Mucosa of descending colon (tissue), 3 donors: ENCODE measurements around the gene DLGAP4. TPM values are rescaled to one million over a fixed set of nuclear protein-coding genes. Genes with fewer than 3 reads are reported as not detected.

Experiments
- ATAC-seq: fragments of 200-7000 bp; cut with Tn5 transposase; one replicate; pipeline ENCODE4 v1.9.1; 2020; ENCODE audit warnings: mild to moderate bottlenecking, moderate library complexity
- DNase-seq, 3 donors: peaks; one replicate each; pipeline ENCODE4 v3.0.0-alpha.2; 2020
- H3K36me3 ChIP-seq: fragments of 200-600 bp; one replicate; pipeline ENCODE4 v1.8.0; 2021; ENCODE audit warnings: low read depth, mild to moderate bottlenecking
- H3K4me1 ChIP-seq: fragments of 200-600 bp; one replicate; pipeline ENCODE4 v1.8.0; 2021; ENCODE audit warnings: low read depth, mild to moderate bottlenecking
- H3K4me3 ChIP-seq: fragments of 200-600 bp; one replicate; pipeline ENCODE4 v1.8.0; 2021; ENCODE audit warnings: mild to moderate bottlenecking
- H3K9me3 ChIP-seq: fragments of 200-600 bp; one replicate; pipeline ENCODE4 v1.8.0; 2021; ENCODE audit warnings: mild to moderate bottlenecking
- intact Hi-C, 2 donors: fragments of 100-400 bp; cut with DNase I in 1 of 2; cut with micrococcal nuclease in 1 of 2; formaldehyde crosslinking; loops; one replicate each; pipeline versions ENCODE4 v1.11.0 to v1.11.1; 2022; cut with DNase I, micrococcal nuclease
- total RNA-seq, 3 donors: library from RNA; stranded (reverse); fragmentation: NEBNext Ultra II Directional in 2 of 3; extraction: Animal tissue kit (Norgen Biotek cat#: 25700) in 2 of 3; gene quantifications; one replicate each; pipeline versions ENCODE4 v1.2.1 to v1.2.4, GENCODE V29; 2021 to 2023
- TF ChIP-seq, protein P1 (sequence below): fragments of 200-600 bp; IDR thresholded peaks from one replicate; pipeline ENCODE4 v1.8.0; 2022; ENCODE audit warnings: antibody characterized with exemption, mild to moderate bottlenecking
- donor health status: DM: no; HTN: no; CAD: no; lungs with moderate emphysema.
- donor health status: DM: no; HTN: no; CAD: no.
- donor health status: DM: no; HTN: yes; CAD: no.

Gene DLGAP4
- total RNA-seq, 3 donors from 2014 or later: 40.0 to 66.3 (median 43.5) TPM

DNA sequence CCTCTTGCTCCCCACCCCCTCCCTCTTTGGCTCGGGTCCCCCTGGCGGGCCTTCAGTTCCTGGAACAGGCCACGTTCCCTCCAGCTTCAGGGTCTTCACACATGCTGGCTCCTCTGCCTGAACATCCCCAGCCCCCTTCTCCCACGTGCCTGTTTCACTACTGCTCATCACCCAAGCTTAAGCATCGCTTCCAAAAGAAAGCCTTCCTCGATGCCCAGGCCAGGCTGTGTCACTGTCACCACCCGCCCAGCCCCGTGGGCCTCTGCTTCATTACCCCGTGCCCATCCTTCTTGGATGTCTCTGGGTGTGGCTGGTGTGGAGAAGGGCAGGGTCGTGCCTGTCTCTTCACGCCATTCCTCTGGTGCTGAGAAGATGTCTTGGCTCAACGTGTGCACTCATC, 2.8 kb downstream of the DLGAP4 start:
- H3K4me1 ChIP-seq: peaks cover 5% of the 10 kb centered on the region
- TF ChIP-seq, protein P1, sequence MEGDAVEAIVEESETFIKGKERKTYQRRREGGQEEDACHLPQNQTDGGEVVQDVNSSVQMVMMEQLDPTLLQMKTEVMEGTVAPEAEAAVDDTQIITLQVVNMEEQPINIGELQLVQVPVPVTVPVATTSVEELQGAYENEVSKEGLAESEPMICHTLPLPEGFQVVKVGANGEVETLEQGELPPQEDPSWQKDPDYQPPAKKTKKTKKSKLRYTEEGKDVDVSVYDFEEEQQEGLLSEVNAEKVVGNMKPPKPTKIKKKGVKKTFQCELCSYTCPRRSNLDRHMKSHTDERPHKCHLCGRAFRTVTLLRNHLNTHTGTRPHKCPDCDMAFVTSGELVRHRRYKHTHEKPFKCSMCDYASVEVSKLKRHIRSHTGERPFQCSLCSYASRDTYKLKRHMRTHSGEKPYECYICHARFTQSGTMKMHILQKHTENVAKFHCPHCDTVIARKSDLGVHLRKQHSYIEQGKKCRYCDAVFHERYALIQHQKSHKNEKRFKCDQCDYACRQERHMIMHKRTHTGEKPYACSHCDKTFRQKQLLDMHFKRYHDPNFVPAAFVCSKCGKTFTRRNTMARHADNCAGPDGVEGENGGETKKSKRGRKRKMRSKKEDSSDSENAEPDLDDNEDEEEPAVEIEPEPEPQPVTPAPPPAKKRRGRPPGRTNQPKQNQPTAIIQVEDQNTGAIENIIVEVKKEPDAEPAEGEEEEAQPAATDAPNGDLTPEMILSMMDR: no peak
- intact Hi-C loops: no loop called here
- H3K4me3 ChIP-seq: no peak overlapping the region
- ATAC-seq: no peak
- H3K9me3 ChIP-seq: no peaks in the 10 kb centered on the region
- DNase-seq: no peak
- no peaks in the 10 kb centered on the region for H3K36me3 ChIP-seq

DNA sequence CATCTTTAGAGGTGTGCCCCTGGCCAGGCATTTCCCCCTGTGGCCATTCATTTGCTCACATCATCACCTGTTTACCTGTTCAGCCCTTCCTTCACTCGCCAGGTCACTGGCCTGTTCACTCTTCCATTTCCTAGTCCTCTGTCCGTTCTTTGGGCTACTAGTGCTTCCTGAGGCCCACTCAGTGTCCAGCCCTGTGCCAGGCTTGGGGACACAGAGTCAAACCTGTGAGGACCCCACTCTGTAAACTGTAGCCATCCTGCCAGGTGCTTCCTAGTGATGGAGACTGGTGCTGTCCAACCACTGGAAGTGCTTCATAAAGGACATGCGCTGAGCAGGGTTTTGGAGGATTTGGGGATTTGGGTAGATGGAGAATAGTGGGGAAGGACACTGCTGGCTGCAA, 3.5 kb downstream of the DLGAP4 start:
- DNase-seq: no peak
- no peak for ATAC-seq

DNA sequence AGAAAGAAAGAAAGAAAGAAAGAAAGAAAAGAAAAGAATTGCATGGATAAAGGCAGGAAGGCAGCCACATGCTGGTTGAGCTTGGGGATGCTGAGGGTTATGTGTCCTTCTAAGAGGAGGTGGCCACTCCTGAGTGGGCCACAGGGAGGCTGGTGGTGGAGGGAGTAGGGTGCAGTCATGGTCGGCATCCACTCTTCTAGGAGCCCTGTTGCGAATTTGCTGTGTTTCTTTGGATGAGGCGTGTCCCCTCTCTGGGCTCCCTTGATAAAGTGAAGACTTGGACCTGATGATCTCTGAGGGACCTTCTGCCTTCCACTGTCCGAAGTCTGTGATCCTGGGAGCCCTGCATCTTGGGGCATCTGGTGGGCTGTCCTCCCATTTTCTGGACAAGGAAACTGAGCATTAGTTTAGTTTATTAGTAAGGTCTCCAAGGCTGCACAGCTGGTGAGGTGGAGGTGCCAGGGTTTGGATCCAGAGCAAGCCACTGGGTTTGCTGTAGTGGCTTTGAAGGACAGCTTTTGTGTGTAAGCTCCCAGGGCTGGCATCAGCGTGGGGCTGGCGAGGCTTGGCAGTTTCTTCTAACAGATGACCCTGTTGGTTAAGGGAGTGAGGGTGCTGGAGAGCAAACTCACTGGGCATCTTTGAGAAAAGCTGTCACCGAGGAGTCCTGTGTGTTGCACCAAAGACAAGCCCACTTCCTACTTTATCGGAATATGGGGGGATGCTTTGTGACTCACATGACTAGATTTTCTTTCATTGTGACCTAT, 4.3 kb downstream of the DLGAP4 start:
- no peak for DNase-seq
- intact Hi-C loops: no loop called here
- TF ChIP-seq, protein P1: no peak

More for the DNA sequence above, 3.5 kb downstream of the DLGAP4 start:
- H3K9me3 ChIP-seq: no peaks in the 10 kb centered on the region
- H3K36me3 ChIP-seq: no peaks in the 10 kb centered on the region
- TF ChIP-seq, protein P1: no peak
- H3K4me3 ChIP-seq: no peak overlapping the region
- peaks cover 5% of the 10 kb centered on the region for H3K4me1 ChIP-seq
- intact Hi-C loops: no loop called here

DNA sequence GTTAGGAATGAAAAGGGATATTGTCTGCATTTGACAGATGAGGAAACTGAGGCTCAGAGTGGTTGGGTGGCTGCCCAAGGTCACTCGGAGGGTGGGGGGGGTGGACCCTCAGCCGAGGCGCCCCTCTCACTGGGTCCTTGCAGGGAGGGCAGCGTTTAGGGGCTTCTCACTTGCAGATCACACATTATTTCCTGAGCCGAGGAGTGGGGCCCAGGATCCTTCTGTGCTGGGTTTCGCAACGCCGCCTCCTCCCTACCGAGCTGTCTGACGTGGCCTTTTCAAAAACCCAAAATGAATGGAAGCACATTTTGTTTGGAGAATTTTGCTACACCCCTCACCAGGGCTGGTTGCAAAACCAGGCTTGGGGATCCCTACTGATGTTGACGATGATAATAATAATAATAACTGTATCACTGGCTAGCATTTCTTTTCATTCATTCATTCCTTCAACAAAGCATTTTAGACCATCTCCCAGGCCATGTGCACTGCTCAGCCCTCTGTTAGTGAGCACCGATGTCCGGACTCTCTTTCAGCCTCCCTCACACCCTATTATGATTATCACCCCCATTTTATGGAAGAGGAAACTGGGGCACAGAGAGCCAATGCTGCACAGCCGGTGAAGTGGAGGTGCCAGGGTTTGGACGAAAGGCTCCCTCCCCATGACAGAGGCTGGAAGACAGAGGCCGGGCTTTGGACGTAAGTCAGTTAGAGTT, 5.2 kb downstream of the DLGAP4 start:
- TF ChIP-seq, protein P1: no peak
- ATAC-seq: no peak
- Histone ChIP-seq H3K9me3 (no peaks in the 10 kb centered on the region), H3K4me1 (peaks cover 5% of the 10 kb centered on the region), H3K36me3 (no peaks in the 10 kb centered on the region), H3K4me3 (no peak overlapping the region)
- no peak for DNase-seq
- intact Hi-C loops: no loop called here

More for the DNA sequence above, 4.3 kb downstream of the DLGAP4 start:
- ATAC-seq: no peak
- peaks cover 5% of the 10 kb centered on the region for H3K4me1 ChIP-seq
- H3K4me3 ChIP-seq: no peak overlapping the region
- H3K36me3 ChIP-seq: no peaks in the 10 kb centered on the region
- no peaks in the 10 kb centered on the region for H3K9me3 ChIP-seq

DNA sequence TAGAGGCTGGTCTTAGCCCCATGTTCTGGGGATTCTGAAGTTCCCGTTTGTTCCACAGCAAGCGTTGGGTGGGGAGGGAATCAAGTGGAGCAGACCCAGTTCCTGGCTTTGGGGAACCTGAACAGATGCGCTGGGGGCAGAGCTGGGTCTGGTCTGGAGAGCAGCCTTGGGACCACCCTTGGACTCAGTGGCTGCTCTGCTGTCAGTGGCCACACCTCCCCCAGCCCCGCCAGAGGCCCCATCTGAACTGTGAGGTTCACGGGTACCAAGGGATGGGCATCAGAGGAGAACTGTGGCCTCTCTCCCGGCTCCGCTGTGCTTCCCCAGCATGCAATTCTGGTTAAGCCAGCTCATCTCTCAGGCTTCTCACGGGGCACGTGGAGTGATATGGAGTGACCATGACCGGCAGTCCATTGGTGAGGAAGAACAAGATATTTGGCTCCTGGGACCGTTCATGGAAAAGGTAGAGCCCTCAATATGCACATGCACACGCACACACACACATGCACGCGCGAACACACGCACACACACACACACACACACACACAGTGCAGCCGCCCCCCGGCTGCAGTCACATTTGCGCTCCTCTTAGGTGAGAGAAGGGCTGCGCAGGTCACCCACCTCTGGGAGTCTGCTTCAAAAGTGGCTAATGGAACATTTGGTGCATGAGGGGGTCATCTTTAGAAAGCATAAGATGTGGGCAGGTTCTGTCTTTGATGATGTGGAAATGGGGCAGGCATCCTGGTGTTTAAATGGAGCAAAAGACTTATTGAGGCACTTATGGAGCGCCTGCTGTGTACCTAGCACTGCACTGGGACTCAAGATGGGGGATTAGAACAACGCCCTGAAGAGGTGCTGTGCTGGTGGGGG, 6.0 kb downstream of the DLGAP4 start:
- DNase-seq: no peak
- intact Hi-C loops: no loop called here
- Histone ChIP-seq H3K36me3 (no peaks in the 10 kb centered on the region), H3K9me3 (no peaks in the 10 kb centered on the region), H3K4me1 (no peaks in the 10 kb centered on the region), H3K4me3 (no peak overlapping the region)
- no peak for ATAC-seq
- TF ChIP-seq, protein P1: no peak
